Renal cortex interstitium (tissue), 11 donors: ENCODE data around the gene SCN2B. TPM values are rescaled to one million over a fixed set of nuclear protein-coding genes. Genes with fewer than 3 reads are reported as not detected.

Experiments used
- DNase-seq, 11 donors: peaks; one replicate each; pipeline ENCODE4 v3.0.0-alpha.2; 2013; ENCODE audit warnings: low read depth in 9 of 11, low spot score in 4 of 11; ENCODE audit errors: extremely low read depth in 1 of 11
- polyA plus RNA-seq, 3 donors: library from polyadenylated mRNA; unstranded; fragments of 120-200 nt; gene quantifications; one replicate each; pipeline ENCODE4 v1.2.1, GENCODE V29; 2013; ENCODE audit not compliant: insufficient read length in 3 of 3

The SCN2B gene
- polyA plus RNA-seq, 3 donors = 3.5 to 5.3 (median 3.9) TPM

- DNase-seq = no peak
Measured at GRCh38 chr11:118126082-118126838, 50.2 kb downstream of the SCN2B start.

- DNase-seq = no peak
Measured at GRCh38 chr11:118124929-118125535, 51.4 kb downstream of the SCN2B start.

GRCh38 chr11:118120793-118121192 is 55.6 kb downstream of the SCN2B start:
- no peak for DNase-seq

GRCh38 chr11:118117790-118118601 is 58.4 kb downstream of the SCN2B start:
- no peak for DNase-seq

GRCh38 chr11:118115048-118115447 is 61.4 kb downstream of the SCN2B start:
- DNase-seq = no peak

- no peak for DNase-seq
Measured at GRCh38 chr11:118114266-118114665, 62.2 kb downstream of the SCN2B start.

GRCh38 chr11:118112711-118113430 is 63.6 kb downstream of the SCN2B start:
- no peak for DNase-seq

Other genes starting within 250 kb of the SCN2B start
- gene TMPRSS13, start 247.2 kb downstream of the SCN2B start, polyA plus RNA-seq = 1 to 10 TPM in 1 of 3 donors, under 1 TPM in 2; 0.53 to 1.4 (median 0.57) TPM
- 1 to 10 TPM; 2.2 to 4.5 (median 3.1) TPM for gene IL10RA, start 190.2 kb downstream of the SCN2B start, polyA plus RNA-seq
- 10 to 100 TPM; 20.1 to 46.6 (median 25.6) TPM for gene TMPRSS4, start 99.6 kb downstream of the SCN2B start, polyA plus RNA-seq
- gene SMIM35, start 89.7 kb downstream of the SCN2B start, polyA plus RNA-seq = under 1 TPM; 0.09 to 0.21 (median 0.11) TPM
- gene SCN4B, start 23.8 kb downstream of the SCN2B start, polyA plus RNA-seq = 1 to 10 TPM; 1.1 to 1.6 (median 1.2) TPM
- 1 to 10 TPM; 2.9 to 4.1 (median 2.9) TPM for gene JAML, start 48.4 kb upstream of the SCN2B start, polyA plus RNA-seq
- 1 to 10 TPM; 5.1 to 8.2 (median 6.8) TPM for gene MPZL3, start 75.7 kb upstream of the SCN2B start, polyA plus RNA-seq
- 10 to 100 TPM; 16.4 to 56.1 (median 21.3) TPM for gene MPZL2, start 87.7 kb upstream of the SCN2B start, polyA plus RNA-seq
- under 1 TPM; 0.36 to 0.48 (median 0.39) TPM for gene CD3E, start 128.1 kb upstream of the SCN2B start, polyA plus RNA-seq
- under 1 TPM in 2 of 3 donors, not detected in 1; 0.43 to 0.65 TPM for gene CD3D, start 166.1 kb upstream of the SCN2B start, polyA plus RNA-seq
- under 1 TPM; 0.07 to 0.20 (median 0.17) TPM for gene CD3G, start 167.7 kb upstream of the SCN2B start, polyA plus RNA-seq
- gene UBE4A, start 183.0 kb upstream of the SCN2B start, polyA plus RNA-seq = 10 to 100 TPM; 34.8 to 48.3 (median 43.1) TPM
- gene ATP5MG, start 225.0 kb upstream of the SCN2B start, polyA plus RNA-seq = 100 to 1,000 TPM; 386 to 467 (median 459) TPM